Neural progenitor cell (in vitro differentiated cells): ENCODE measurements around the gene SLC6A3. TPM values are rescaled to one million over a fixed set of nuclear protein-coding genes. Genes with fewer than 3 reads are reported as not detected.

Experiments used
- DNase-seq: peaks from one replicate; pipeline ENCODE4 v3.0.0-alpha.2; 2016; ENCODE audit warnings: low spot score
- H2AFZ ChIP-seq: fragments of 200-600 bp; sonication (generic); replicated peaks from 2 replicates; pipeline ENCODE4 v1.6.1; 2016; ENCODE audit warnings: antibody characterized with exemption
- H3F3A ChIP-seq: fragments of 200-600 bp; sonication (generic); 2 replicates; pipeline ENCODE4 v1.6.1; 2016; ENCODE audit warnings: antibody characterized with exemption, low read depth
- H3K27ac ChIP-seq: fragments of 200-600 bp; sonication (generic); 2 replicates; pipeline ENCODE4 v1.5.1; 2016; ENCODE audit warnings: mild to moderate bottlenecking
- H3K27me3 ChIP-seq: fragments of 200-600 bp; sonication (generic); 2 replicates; pipeline ENCODE4 v1.6.1; 2016; ENCODE audit warnings: mild to moderate bottlenecking, moderate library complexity
- H3K36me3 ChIP-seq: fragments of 200-600 bp; sonication (generic); 2 replicates; pipeline ENCODE4 v1.5.1; 2016
- H3K4me1 ChIP-seq: fragments of 200-600 bp; sonication (generic); 2 replicates; pipeline ENCODE4 v1.6.1; 2016; ENCODE audit warnings: mixed run types
- H3K4me2 ChIP-seq: fragments of 200-600 bp; sonication (generic); 2 replicates; pipeline ENCODE4 v1.6.1; 2016
- H3K4me3 ChIP-seq: fragments of 200-600 bp; sonication (generic); 2 replicates; pipeline ENCODE4 v1.5.1; 2016
- H3K79me2 ChIP-seq: fragments of 200-600 bp; sonication (generic); 2 replicates; pipeline ENCODE4 v1.6.1; 2016; ENCODE audit warnings: low read depth
- H3K9ac ChIP-seq: fragments of 200-600 bp; sonication (generic); 2 replicates; pipeline ENCODE4 v1.6.1; 2016
- H3K9me3 ChIP-seq: fragments of 200-600 bp; sonication (generic); 2 replicates; pipeline ENCODE4 v1.5.1; 2016; ENCODE audit warnings: low read depth
- H4K20me1 ChIP-seq: fragments of 200-600 bp; sonication (generic); 2 replicates; pipeline ENCODE4 v1.6.1; 2016; ENCODE audit warnings: low read depth
- H3K27ac Mint-ChIP-seq: 3 replicates; pipeline ENCODE4 v1.8.0; 2021; ENCODE audit warnings: mixed read lengths
- H3K27me3 Mint-ChIP-seq: 2 replicates; pipeline ENCODE4 v1.8.0; 2022; ENCODE audit warnings: low read depth, mild to moderate bottlenecking, inconsistent platforms, moderate library complexity, mixed read lengths; ENCODE audit not compliant: insufficient read depth
- H3K36me3 Mint-ChIP-seq: 3 replicates; pipeline ENCODE4 v1.8.0; 2021; ENCODE audit warnings: mixed read lengths
- H3K4me1 Mint-ChIP-seq: 3 replicates; pipeline ENCODE4 v1.8.0; 2021; ENCODE audit warnings: mixed read lengths
- H3K4me3 Mint-ChIP-seq: 3 replicates; pipeline ENCODE4 v1.8.0; 2021; ENCODE audit warnings: mild to moderate bottlenecking, moderate library complexity, mixed read lengths
- H3K9me3 Mint-ChIP-seq: 3 replicates; pipeline ENCODE4 v1.8.0; 2020; ENCODE audit warnings: mixed read lengths
- EZH2 ChIP-seq: fragments of 200-600 bp; sonication (generic); IDR thresholded peaks from 2 replicates; pipeline ENCODE4 v1.6.1; 2017; ENCODE audit warnings: antibody characterized with exemption, mild to moderate bottlenecking, moderate library complexity
- EZH2phosphoT487 ChIP-seq: fragments of 200-600 bp; sonication (generic); IDR thresholded peaks from 2 replicates; pipeline ENCODE4 v1.6.1; 2017; ENCODE audit warnings: antibody characterized with exemption
- total RNA-seq: library from RNA; depleted of rRNA; stranded (reverse); fragments of >200 nt; gene quantifications from 2 replicates; pipeline ENCODE4 v1.2.3, GENCODE V29; 2015; ENCODE audit warnings: low replicate concordance
- TF ChIP-seq, protein P1 (sequence below): fragments of 200-600 bp; sonication (generic); IDR thresholded peaks from 2 replicates; pipeline ENCODE4 v1.5.1; 2017; ENCODE audit warnings: antibody characterized with exemption, mild to moderate bottlenecking

Gene SLC6A3
- total RNA-seq, 1 donor from 2014 or later = 0.32 TPM

- Histone ChIP-seq H3K36me3 (no peaks in the 10 kb centered on the region), H3K4me3 (no peak overlapping the region), H4K20me1 (no peaks in the 10 kb centered on the region), H3K27me3 (no peaks in the 10 kb centered on the region), H3K79me2 (no peaks in the 10 kb centered on the region), H2AFZ (no peak overlapping the region), H3K27ac (no peak overlapping the region), H3F3A (no peaks in the 10 kb centered on the region), H3K9me3 (no peaks in the 10 kb centered on the region), H3K4me2 (no peak overlapping the region), H3K9ac (no peak overlapping the region), H3K4me1 (no peaks in the 10 kb centered on the region)
- no peaks in the 10 kb centered on the region for H3K4me1 Mint-ChIP-seq
- DNase-seq = no peak
- H3K27ac Mint-ChIP-seq = no peak overlapping the region
- no peaks in the 10 kb centered on the region for H3K36me3 Mint-ChIP-seq
- TF ChIP-seq EZH2phosphoT487 (no peak), EZH2 (no peak)
- TF ChIP-seq, protein P1, sequence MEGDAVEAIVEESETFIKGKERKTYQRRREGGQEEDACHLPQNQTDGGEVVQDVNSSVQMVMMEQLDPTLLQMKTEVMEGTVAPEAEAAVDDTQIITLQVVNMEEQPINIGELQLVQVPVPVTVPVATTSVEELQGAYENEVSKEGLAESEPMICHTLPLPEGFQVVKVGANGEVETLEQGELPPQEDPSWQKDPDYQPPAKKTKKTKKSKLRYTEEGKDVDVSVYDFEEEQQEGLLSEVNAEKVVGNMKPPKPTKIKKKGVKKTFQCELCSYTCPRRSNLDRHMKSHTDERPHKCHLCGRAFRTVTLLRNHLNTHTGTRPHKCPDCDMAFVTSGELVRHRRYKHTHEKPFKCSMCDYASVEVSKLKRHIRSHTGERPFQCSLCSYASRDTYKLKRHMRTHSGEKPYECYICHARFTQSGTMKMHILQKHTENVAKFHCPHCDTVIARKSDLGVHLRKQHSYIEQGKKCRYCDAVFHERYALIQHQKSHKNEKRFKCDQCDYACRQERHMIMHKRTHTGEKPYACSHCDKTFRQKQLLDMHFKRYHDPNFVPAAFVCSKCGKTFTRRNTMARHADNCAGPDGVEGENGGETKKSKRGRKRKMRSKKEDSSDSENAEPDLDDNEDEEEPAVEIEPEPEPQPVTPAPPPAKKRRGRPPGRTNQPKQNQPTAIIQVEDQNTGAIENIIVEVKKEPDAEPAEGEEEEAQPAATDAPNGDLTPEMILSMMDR = no peak
- H3K27me3 Mint-ChIP-seq = peaks cover 20% of the 10 kb centered on the region
- no peak overlapping the region for H3K4me3 Mint-ChIP-seq
- peaks cover 7% of the 10 kb centered on the region for H3K9me3 Mint-ChIP-seq
Measured at GRCh38 chr5:1418921-1419280, 26.3 kb downstream of the SLC6A3 start.

DNA sequence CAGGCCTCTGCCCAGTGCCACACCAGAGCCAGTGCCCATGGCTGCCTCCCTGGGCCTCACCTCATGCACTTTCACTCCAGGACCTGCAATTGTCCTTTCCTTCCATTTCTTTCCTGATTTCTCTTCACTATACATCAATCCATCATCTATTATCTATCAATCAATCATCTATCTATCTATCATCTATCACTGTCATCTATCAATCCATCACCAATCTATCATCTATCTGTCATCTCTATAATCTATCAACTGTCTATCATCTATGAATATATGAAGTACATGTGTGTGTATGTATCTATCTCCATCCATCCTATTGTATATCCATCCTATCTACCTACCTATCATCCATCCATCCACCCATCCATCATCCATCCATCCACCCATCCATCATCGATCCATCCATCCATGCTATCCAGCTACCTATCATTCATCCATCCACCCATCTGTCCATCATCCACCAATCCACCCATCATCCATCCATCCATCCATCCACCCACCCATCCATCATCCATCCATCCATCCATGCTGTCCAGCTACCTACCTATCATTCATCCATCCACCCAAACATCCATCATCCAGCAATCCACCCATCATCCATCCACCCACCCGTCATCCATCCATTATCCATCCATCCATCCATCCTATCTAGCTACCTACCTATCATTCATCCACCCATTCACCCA lies 26.9 kb downstream of the SLC6A3 start:
- H3K27ac ChIP-seq = no peak overlapping the region
- no peaks in the 10 kb centered on the region for H3K4me1 ChIP-seq
- Mint-ChIP-seq H3K27me3 (peaks cover 20% of the 10 kb centered on the region), H3K9me3 (peaks cover 7% of the 10 kb centered on the region), H3K27ac (no peak overlapping the region), H3K36me3 (no peaks in the 10 kb centered on the region), H3K4me3 (no peak overlapping the region), H3K4me1 (no peaks in the 10 kb centered on the region)
- H3K9me3 ChIP-seq = no peaks in the 10 kb centered on the region
- no peak overlapping the region for H3K4me3 ChIP-seq
- H3K9ac ChIP-seq = no peak overlapping the region
- TF ChIP-seq EZH2phosphoT487 (no peak), EZH2 (no peak)
- TF ChIP-seq, protein P1 = no peak
- H2AFZ ChIP-seq = no peak overlapping the region
- no peaks in the 10 kb centered on the region for H3F3A ChIP-seq
- no peaks in the 10 kb centered on the region for H4K20me1 ChIP-seq
- no peak overlapping the region for H3K4me2 ChIP-seq
- H3K79me2 ChIP-seq = no peaks in the 10 kb centered on the region
- H3K36me3 ChIP-seq = no peaks in the 10 kb centered on the region
- DNase-seq = no peak
- no peaks in the 10 kb centered on the region for H3K27me3 ChIP-seq

- no peak overlapping the region for H3K4me3 ChIP-seq
- no peak overlapping the region for H3K27ac ChIP-seq
- no peak for DNase-seq
- Mint-ChIP-seq H3K4me1 (no peaks in the 10 kb centered on the region), H3K27me3 (peaks cover 20% of the 10 kb centered on the region), H3K4me3 (no peak overlapping the region), H3K9me3 (peaks cover 7% of the 10 kb centered on the region), H3K27ac (no peak overlapping the region), H3K36me3 (no peaks in the 10 kb centered on the region)
- no peaks in the 10 kb centered on the region for H3K9me3 ChIP-seq
- no peak overlapping the region for H2AFZ ChIP-seq
- TF ChIP-seq, protein P1 = no peak
- TF ChIP-seq EZH2 (no peak), EZH2phosphoT487 (no peak)
- H3F3A ChIP-seq = no peaks in the 10 kb centered on the region
- H3K4me1 ChIP-seq = no peaks in the 10 kb centered on the region
- H3K4me2 ChIP-seq = no peak overlapping the region
- no peak overlapping the region for H3K9ac ChIP-seq
- H3K79me2 ChIP-seq = no peaks in the 10 kb centered on the region
- H4K20me1 ChIP-seq = no peaks in the 10 kb centered on the region
- no peaks in the 10 kb centered on the region for H3K36me3 ChIP-seq
- no peaks in the 10 kb centered on the region for H3K27me3 ChIP-seq
Measured at GRCh38 chr5:1417586-1418225, 27.5 kb downstream of the SLC6A3 start.
